IMR-90 (cell line): ENCODE measurements around the gene CDH13. TPM values are rescaled to one million over a fixed set of nuclear protein-coding genes. Genes with fewer than 3 reads are reported as not detected.

ENCODE experiments used
- ATAC-seq: fragments of 200-7000 bp; cut with Tn5 transposase; 2 replicates; pipeline ENCODE4 v1.9.1; 2020; ENCODE audit warnings: low read depth, mild to moderate bottlenecking, moderate library complexity
- BruUV-seq: library from RNA; stranded (reverse); fragments of 400-500 nt; replicated peaks from 2 replicates; lab custom pipeline; 2021; lab: Mats Ljungman, UMichigan
- CTCF ChIA-PET: fragments of 300-600 bp; formaldehyde crosslinking; extraction: SDS; loops from one replicate; lab custom pipeline; 2021; ENCODE audit warnings: antibody characterized with exemption; lab: Yijun Ruan, JAX
- POLR2A ChIA-PET: fragments of 300-600 bp; sonication (Branson Sonifier 250); formaldehyde crosslinking; loops from one replicate; lab custom pipeline; 2022; ENCODE audit warnings: antibody characterized with exemption; ENCODE audit not compliant: unreplicated experiment; lab: Charles Lee
- DNase-seq: peaks from one replicate; pipeline ENCODE4 v3.0.0; 2013
- H2AFZ ChIP-seq: replicated peaks from 2 replicates; pipeline ENCODE3; 2013; ENCODE audit warnings: low read length, mild to moderate bottlenecking; ENCODE audit not compliant: poor library complexity
- H2AK5ac ChIP-seq: 2 replicates; pipeline ENCODE4 v1.6.1; 2013; ENCODE audit warnings: low read depth, low read length, inconsistent platforms
- H2AK9ac ChIP-seq: replicated peaks from 2 replicates; pipeline ENCODE3; 2013; ENCODE audit warnings: mild to moderate bottlenecking, low read depth, low read length, moderate library complexity; ENCODE audit not compliant: poor library complexity
- H2BK120ac ChIP-seq: 2 replicates; pipeline ENCODE4 v1.6.1; 2013; ENCODE audit warnings: low read depth, low read length, inconsistent platforms
- H2BK15ac ChIP-seq: 3 replicates; pipeline ENCODE4 v1.6.1; 2013; ENCODE audit warnings: low read depth, low read length, inconsistent platforms
- H2BK20ac ChIP-seq: 2 replicates; pipeline ENCODE4 v1.6.1; 2013; ENCODE audit warnings: low read depth, mild to moderate bottlenecking, inconsistent platforms, low read length, moderate library complexity
- H2BK5ac ChIP-seq: 2 replicates; pipeline ENCODE4 v1.6.1; 2013; ENCODE audit warnings: mild to moderate bottlenecking, low read depth, low read length, inconsistent platforms; ENCODE audit not compliant: poor library complexity, severe bottlenecking
- H3K14ac ChIP-seq: replicated peaks from 2 replicates; pipeline ENCODE4 v1.6.1; 2013; ENCODE audit warnings: low read depth, low read length, inconsistent platforms
- H3K18ac ChIP-seq: 2 replicates; pipeline ENCODE4 v1.6.1; 2013; ENCODE audit warnings: low read depth, low read length, control low read depth
- H3K23ac ChIP-seq: 2 replicates; pipeline ENCODE4 v1.6.1; 2013; ENCODE audit warnings: low read depth, low read length, inconsistent platforms
- H3K27ac ChIP-seq: 2 replicates; pipeline ENCODE4 v1.5.1; 2013; ENCODE audit warnings: mild to moderate bottlenecking, control low read depth, low read length; ENCODE audit not compliant: insufficient read depth
- H3K27me3 ChIP-seq: 2 replicates; pipeline ENCODE4 v1.6.1; 2013; ENCODE audit warnings: low read length; ENCODE audit not compliant: control insufficient read depth, insufficient read depth
- H3K36me3 ChIP-seq: 2 replicates; pipeline ENCODE4 v1.6.1; 2013; ENCODE audit warnings: low read length, mixed read lengths; ENCODE audit not compliant: control insufficient read depth, insufficient read depth
- H3K4ac ChIP-seq: 2 replicates; pipeline ENCODE4 v1.6.1; 2013; ENCODE audit warnings: low read depth, low read length, inconsistent platforms
- H3K4me1 ChIP-seq: 2 replicates; pipeline ENCODE4 v1.6.1; 2013; ENCODE audit warnings: low read length, mixed read lengths; ENCODE audit not compliant: control insufficient read depth, insufficient read depth
- H3K4me2 ChIP-seq: 2 replicates; pipeline ENCODE4 v1.6.1; 2013; ENCODE audit warnings: low read depth, mild to moderate bottlenecking, control low read depth, low read length, moderate library complexity
- H3K4me3 ChIP-seq: 2 replicates; pipeline ENCODE4 v1.5.1; 2013; ENCODE audit warnings: low read depth, mild to moderate bottlenecking, control low read depth, low read length, moderate library complexity; ENCODE audit not compliant: insufficient read depth
- H3K56ac ChIP-seq: 2 replicates; pipeline ENCODE4 v1.6.1; 2013; ENCODE audit warnings: low read length, inconsistent platforms; ENCODE audit not compliant: insufficient read depth; ENCODE audit errors: extremely low read depth
- H3K79me1 ChIP-seq, 2 experiments: 2 replicates each; pipeline ENCODE4 v1.6.1; 2013; ENCODE audit warnings: low read length in 2 of 2, inconsistent platforms in 1 of 2, low read depth in 1 of 2
- H3K9ac ChIP-seq: 2 replicates; pipeline ENCODE4 v1.6.1; 2013; ENCODE audit warnings: low read depth, low read length, control low read depth
- H3K9me1 ChIP-seq: 2 replicates; pipeline ENCODE4 v1.6.1; 2013; ENCODE audit warnings: low read length, inconsistent platforms; ENCODE audit not compliant: insufficient read depth
- H3K9me3 ChIP-seq: 2 replicates; pipeline ENCODE4 v1.6.1; 2013; ENCODE audit warnings: low read length; ENCODE audit not compliant: control insufficient read depth, insufficient read depth
- H4K20me1 ChIP-seq: 2 replicates; pipeline ENCODE4 v1.6.1; 2013; ENCODE audit warnings: low read length, inconsistent platforms; ENCODE audit not compliant: insufficient read depth
- H4K5ac ChIP-seq: 2 replicates; pipeline ENCODE4 v1.6.1; 2013; ENCODE audit warnings: mild to moderate bottlenecking, low read depth, low read length, control low read depth
- H4K8ac ChIP-seq, 2 experiments: 2 replicates each; pipeline ENCODE4 v1.6.1; 2013; ENCODE audit warnings: low read depth in 2 of 2, low read length in 2 of 2, control low read depth in 1 of 2, inconsistent platforms in 1 of 2
- H4K91ac ChIP-seq: 2 replicates; pipeline ENCODE4 v1.6.1; 2013; ENCODE audit warnings: low read depth, low read length, inconsistent platforms; ENCODE audit not compliant: insufficient read depth
- CHD1 ChIP-seq: IDR thresholded peaks from 2 replicates; pipeline ENCODE4 v1.6.1; 2012; ENCODE audit warnings: low read depth, low read length, improper control_type of control experiment
- MAZ ChIP-seq: IDR thresholded peaks from 2 replicates; pipeline ENCODE4 v1.6.1; 2012; ENCODE audit warnings: low read depth, mild to moderate bottlenecking, low read length, improper control_type of control experiment, moderate library complexity, borderline replicate concordance
- MXI1 ChIP-seq: IDR thresholded peaks from 2 replicates; pipeline ENCODE4 v1.6.1; 2012; ENCODE audit warnings: low read depth, mild to moderate bottlenecking, low read length, moderate library complexity, borderline replicate concordance
- POLR2A ChIP-seq: IDR thresholded peaks from 2 replicates; pipeline ENCODE4 v1.6.1; 2012; ENCODE audit warnings: mild to moderate bottlenecking, low read depth, low read length
- RAD21 ChIP-seq: IDR thresholded peaks from 2 replicates; pipeline ENCODE4 v1.6.1; 2012; ENCODE audit warnings: low read length, improper control_type of control experiment
- RCOR1 ChIP-seq: IDR thresholded peaks from 2 replicates; pipeline ENCODE4 v1.6.1; 2012; ENCODE audit warnings: mild to moderate bottlenecking, low read length, improper control_type of control experiment; ENCODE audit not compliant: insufficient replicate concordance
- RFX5 ChIP-seq: IDR thresholded peaks from 2 replicates; pipeline ENCODE4 v1.8.0; 2012; ENCODE audit warnings: low read depth, mild to moderate bottlenecking, low read length, moderate library complexity
- WGBS, 2 experiments: methylation state at CpG; one replicate each; pipeline versions ENCODE4 v1.1.5 to v1.1.7; 2013; ENCODE audit warnings: missing lambda C conversion rate in 2 of 2; ENCODE audit not compliant: insufficient read length in 1 of 2; ENCODE audit errors: extremely low coverage in 2 of 2; 5-methylcytosine and 5-hydroxymethylcytosine counted together
- dilution Hi-C: fragments of 300-500 bp; cut with HindIII; formaldehyde crosslinking; loops from one replicate; pipeline ENCODE4 v1.14.3; 2018; ENCODE audit warnings: low sequenced_read_pairs; ENCODE audit not compliant: unreplicated experiment
- in situ Hi-C: fragments of 300-500 bp; cut with MboI; formaldehyde crosslinking; loops from 3 replicates; pipeline ENCODE4 v1.14.3; 2019; ENCODE audit warnings: low sequenced_read_pairs, inconsistent platforms, mixed read lengths
- intact Hi-C: fragments of 100-400 bp; cut with micrococcal nuclease; formaldehyde crosslinking; loops from 2 replicates; pipeline ENCODE4 v1.10.0; 2022
- polyA plus RNA-seq, 3 experiments: library from polyadenylated mRNA; depleted of rRNA; stranded (reverse); fragments of >200 nt; gene quantifications; 2 replicates each; pipeline ENCODE4 v1.2.3, GENCODE V29; 2012; ENCODE audit warnings: low replicate concordance in 1 of 3
- total RNA-seq: library from RNA; depleted of rRNA; stranded (reverse); fragments of >200 nt; gene quantifications from 2 replicates; pipeline ENCODE4 v1.2.3, GENCODE V29; 2012
- TF ChIP-seq, protein P1 (sequence below): fragments of 150-350 bp; IDR thresholded peaks from 2 replicates; pipeline ENCODE4 v1.6.1; 2017; ENCODE audit warnings: mild to moderate bottlenecking, antibody characterized with exemption, low read length, low read depth
- TF ChIP-seq, protein P2 (sequence below): fragments of 150-350 bp; IDR thresholded peaks from 2 replicates; pipeline ENCODE4 v1.6.1; 2016; ENCODE audit warnings: low read depth, mild to moderate bottlenecking, low read length, moderate library complexity, borderline replicate concordance

Gene CDH13
- total and polyA plus RNA-seq, 2 of the 4 experiments (the other 2 are of a cell fraction) = 61.6 to 74.7 TPM

- no peak overlapping the region for H2BK20ac ChIP-seq
- ChIA-PET POLR2A (interaction anchor here (0.5 kb wide), 1 partner anchor 19 kb away, joined by 3 read pairs; no protein-coding TSS in a partner anchor), CTCF (no interaction called here)
- no peak overlapping the region for H2BK15ac ChIP-seq
- TF ChIP-seq RCOR1 = no peak
- TF ChIP-seq RFX5 = no peak
- no peak for TF ChIP-seq CHD1
- TF ChIP-seq MAZ = no peak
- TF ChIP-seq, protein P1, sequence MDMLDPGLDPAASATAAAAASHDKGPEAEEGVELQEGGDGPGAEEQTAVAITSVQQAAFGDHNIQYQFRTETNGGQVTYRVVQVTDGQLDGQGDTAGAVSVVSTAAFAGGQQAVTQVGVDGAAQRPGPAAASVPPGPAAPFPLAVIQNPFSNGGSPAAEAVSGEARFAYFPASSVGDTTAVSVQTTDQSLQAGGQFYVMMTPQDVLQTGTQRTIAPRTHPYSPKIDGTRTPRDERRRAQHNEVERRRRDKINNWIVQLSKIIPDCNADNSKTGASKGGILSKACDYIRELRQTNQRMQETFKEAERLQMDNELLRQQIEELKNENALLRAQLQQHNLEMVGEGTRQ = no peak
- TF ChIP-seq, protein P2, sequence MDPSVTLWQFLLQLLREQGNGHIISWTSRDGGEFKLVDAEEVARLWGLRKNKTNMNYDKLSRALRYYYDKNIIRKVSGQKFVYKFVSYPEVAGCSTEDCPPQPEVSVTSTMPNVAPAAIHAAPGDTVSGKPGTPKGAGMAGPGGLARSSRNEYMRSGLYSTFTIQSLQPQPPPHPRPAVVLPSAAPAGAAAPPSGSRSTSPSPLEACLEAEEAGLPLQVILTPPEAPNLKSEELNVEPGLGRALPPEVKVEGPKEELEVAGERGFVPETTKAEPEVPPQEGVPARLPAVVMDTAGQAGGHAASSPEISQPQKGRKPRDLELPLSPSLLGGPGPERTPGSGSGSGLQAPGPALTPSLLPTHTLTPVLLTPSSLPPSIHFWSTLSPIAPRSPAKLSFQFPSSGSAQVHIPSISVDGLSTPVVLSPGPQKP = no peak
- no peak for TF ChIP-seq MXI1
- TF ChIP-seq POLR2A = no peak
- TF ChIP-seq RAD21 = no peak
- no peak overlapping the region for H3K27ac ChIP-seq
- H3K9ac ChIP-seq = no peak overlapping the region
- H2AFZ ChIP-seq = no peak overlapping the region
- in situ Hi-C loops = no loop called here
- no CpG with 5 or more reads among the region's 2 CpGs for WGBS, 2 experiments
- no peak overlapping the region for H3K56ac ChIP-seq
- peaks cover 0 to 20% of the 10 kb centered on the region in 2 experiments; a peak in 2 of 4 replicates for H3K79me1 ChIP-seq
- H2BK120ac ChIP-seq = no peak overlapping the region
- no peak overlapping the region for H3K4me2 ChIP-seq
- no TSS peak for BruUV-seq
- ATAC-seq (no peak), DNase-seq (no peak)
- no peak overlapping the region for H4K8ac ChIP-seq
- H2AK5ac ChIP-seq = no peak overlapping the region
- no peak overlapping the region for H3K4me3 ChIP-seq
- dilution Hi-C loops = no loop called here
- H3K4ac ChIP-seq = no peak overlapping the region
- H3K9me1 ChIP-seq = 0 out of 2 replicates have a peak, but pooled peaks cover 2% of the 10 kb centered on the region
- no peaks in the 10 kb centered on the region for H3K36me3 ChIP-seq
- H4K5ac ChIP-seq = no peak overlapping the region
- no peaks in the 10 kb centered on the region for H3K9me3 ChIP-seq
- H2BK5ac ChIP-seq = no peak overlapping the region
- H2AK9ac ChIP-seq = no peak overlapping the region
- H3K14ac ChIP-seq = no peak overlapping the region
- no peak overlapping the region for H4K91ac ChIP-seq
- no peak overlapping the region for H3K18ac ChIP-seq
- no peak overlapping the region for H3K23ac ChIP-seq
- no peaks in the 10 kb centered on the region for H3K27me3 ChIP-seq
- intact Hi-C loops = loop anchor here (10.0 kb wide), 1 partner anchor 211 kb away; no protein-coding TSS in a partner anchor
- H4K20me1 ChIP-seq = no peaks in the 10 kb centered on the region
- peaks cover 2% of the 10 kb centered on the region; the same call in 1 of the 2 replicates for H3K4me1 ChIP-seq
Observed at GRCh38 chr16:82953517-82953916, 326.7 kb downstream of the CDH13 start.
